OCI-LY7 (cell line): ENCODE data around the gene PAK4.

ENCODE experiments used
- CTCF ChIP-seq: fragments of 200-600 bp; sonication (generic); conservative IDR thresholded peaks from 2 replicates; pipeline ENCODE4 v1.5.1; 2014; ENCODE audit warnings: mild to moderate bottlenecking, antibody characterized with exemption, low read length, moderate library complexity, mixed read lengths
- EZH2phosphoT487 ChIP-seq: fragments of 200-600 bp; sonication (generic); IDR thresholded peaks from 2 replicates; pipeline ENCODE4 v1.6.1; 2018; ENCODE audit warnings: low read depth, borderline replicate concordance, mild to moderate bottlenecking, mixed run types, antibody characterized with exemption, low read length, moderate library complexity, mixed read lengths

GRCh38 chr19:39200066-39200802, 74.6 kb downstream of the PAK4 start:
- TF ChIP-seq CTCF (no peak), EZH2phosphoT487 (no peak)
